SHP77 treated with DMSO at 0.1 percent for 48 hours (cell line): ENCODE data around the gene BTBD10.

Source experiments
- DNase-seq: peaks from one replicate; lab custom pipeline; 2025; lab: John Stamatoyannopoulos, UW

The BTBD10 gene

DNA sequence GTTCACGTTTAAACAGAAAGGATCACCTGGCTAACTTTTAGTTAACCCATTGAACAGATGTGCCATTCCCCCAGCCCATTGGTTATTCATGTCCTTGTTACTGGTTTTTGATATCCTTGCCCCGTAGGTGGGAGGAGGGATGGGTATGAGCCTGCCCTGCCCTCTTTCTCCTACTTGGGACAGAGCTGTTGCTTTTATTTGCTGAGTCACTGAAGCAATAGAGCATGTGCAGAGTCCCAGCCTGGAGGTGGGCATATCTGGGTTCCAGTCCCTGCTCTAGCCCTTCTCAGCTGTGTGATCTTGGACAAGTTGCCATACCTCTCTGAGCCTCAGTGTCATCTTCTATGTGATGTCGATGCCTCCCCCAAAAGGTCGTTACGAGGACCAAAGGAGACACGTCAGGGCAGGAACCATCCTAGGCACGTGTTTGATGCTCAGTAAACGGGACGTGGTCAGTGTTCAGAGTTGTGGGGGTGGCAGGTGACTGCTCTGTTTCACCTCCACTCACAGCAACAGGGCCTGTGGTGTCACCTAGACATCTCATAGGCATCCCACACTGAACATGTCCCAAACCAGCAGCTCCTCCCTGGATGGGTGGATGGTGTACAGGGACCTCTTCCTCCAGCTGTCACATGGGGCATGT is 124.5 kb downstream of the BTBD10 start:
- no peak for DNase-seq

- DNase-seq: no peak
These were observed 125.0 kb downstream of the BTBD10 start for GRCh38 chr11:13338019-13338426.
